GM23248 (cell line): ENCODE measurements around the gene TMBIM1. TPM values are rescaled to one million over a fixed set of nuclear protein-coding genes. Genes with fewer than 3 reads are reported as not detected.

Source experiments
- DNase-seq: peaks from one replicate; pipeline ENCODE4 v3.0.0-alpha.2; 2015
- H2AFZ ChIP-seq: fragments of 200-600 bp; sonication (generic); 2 replicates; pipeline ENCODE4 v1.6.1; 2016; ENCODE audit warnings: antibody characterized with exemption
- H3F3A ChIP-seq: fragments of 200-600 bp; sonication (generic); 2 replicates; pipeline ENCODE4 v1.6.1; 2016; ENCODE audit warnings: mild to moderate bottlenecking, antibody characterized with exemption, mixed run types; ENCODE audit not compliant: insufficient read depth
- H3K27ac ChIP-seq: fragments of 200-600 bp; sonication (generic); 2 replicates; pipeline ENCODE4 v1.5.1; 2016; ENCODE audit warnings: mild to moderate bottlenecking
- H3K27me3 ChIP-seq: fragments of 200-600 bp; sonication (generic); replicated peaks from 2 replicates; pipeline ENCODE4 v1.6.1; 2016; ENCODE audit warnings: mild to moderate bottlenecking; ENCODE audit not compliant: insufficient read depth
- H3K36me3 ChIP-seq: fragments of 200-600 bp; sonication (generic); 2 replicates; pipeline ENCODE4 v1.6.1; 2016; ENCODE audit warnings: low read depth, mild to moderate bottlenecking
- H3K4me1 ChIP-seq: fragments of 200-600 bp; sonication (generic); 2 replicates; pipeline ENCODE4 v1.6.1; 2016; ENCODE audit warnings: mild to moderate bottlenecking; ENCODE audit not compliant: insufficient read depth
- H3K4me2 ChIP-seq: fragments of 200-600 bp; sonication (generic); one replicate; pipeline ENCODE4 v1.6.1; 2016; ENCODE audit warnings: mild to moderate bottlenecking; ENCODE audit not compliant: unreplicated experiment
- H3K4me3 ChIP-seq: fragments of 200-600 bp; sonication (generic); 2 replicates; pipeline ENCODE4 v1.5.1; 2016; ENCODE audit warnings: mild to moderate bottlenecking
- H3K79me2 ChIP-seq: fragments of 200-600 bp; sonication (generic); 2 replicates; pipeline ENCODE4 v1.6.1; 2016; ENCODE audit warnings: mild to moderate bottlenecking; ENCODE audit not compliant: insufficient read depth
- H3K9ac ChIP-seq: fragments of 200-600 bp; sonication (generic); 2 replicates; pipeline ENCODE4 v1.6.1; 2016; ENCODE audit warnings: mild to moderate bottlenecking
- H3K9me2 ChIP-seq: fragments of 200-600 bp; sonication (generic); 2 replicates; pipeline ENCODE4 v1.6.1; 2016; ENCODE audit warnings: mixed run types, mild to moderate bottlenecking, moderate library complexity; ENCODE audit not compliant: insufficient read depth
- H3K9me3 ChIP-seq: fragments of 200-600 bp; sonication (generic); one replicate; pipeline ENCODE4 v1.6.1; 2017; ENCODE audit warnings: low read depth
- H4K20me1 ChIP-seq: fragments of 200-600 bp; sonication (generic); 2 replicates; pipeline ENCODE4 v1.6.0; 2016; ENCODE audit not compliant: insufficient read depth
- EZH2 ChIP-seq: fragments of 200-600 bp; sonication (generic); IDR thresholded peaks from 2 replicates; pipeline ENCODE4 v1.6.1; 2018; ENCODE audit warnings: antibody characterized with exemption, mild to moderate bottlenecking; ENCODE audit not compliant: insufficient read depth, poor library complexity, severe bottlenecking
- EZH2phosphoT487 ChIP-seq: fragments of 200-600 bp; sonication (generic); IDR thresholded peaks from 2 replicates; pipeline ENCODE4 v1.6.1; 2018; ENCODE audit warnings: antibody characterized with exemption, moderate library complexity, mild to moderate bottlenecking, low read depth; ENCODE audit not compliant: insufficient read depth
- WGBS, 2 experiments: methylation state at CpG; one replicate each; pipeline ENCODE4 v1.1.6; 2015 to 2017; ENCODE audit warnings: low lambda C conversion rate in 2 of 2, low coverage in 1 of 2; ENCODE audit errors: missing lambda C conversion rate in 2 of 2; 5-methylcytosine and 5-hydroxymethylcytosine counted together
- in situ Hi-C: fragments of 300-500 bp; cut with MboI; formaldehyde crosslinking; loops from 2 replicates; pipeline ENCODE4 v1.15.0; 2020
- polyA plus RNA-seq: library from polyadenylated mRNA; unstranded; fragments of >200 nt; fragmentation: Nextera tagmentation; extraction: Ambion mirVana; gene quantifications from 2 replicates; pipeline ENCODE4 v1.2.1, GENCODE V29; 2016
- total RNA-seq: library from RNA; depleted of rRNA; stranded (reverse); fragments of >200 nt; shearing (Covaris generic); gene quantifications from 2 replicates; pipeline ENCODE4 v1.2.3, GENCODE V29; 2014

TMBIM1 gene
- total and polyA plus RNA-seq, 2 experiments from 2014 or later: 166 to 178 TPM

DNA sequence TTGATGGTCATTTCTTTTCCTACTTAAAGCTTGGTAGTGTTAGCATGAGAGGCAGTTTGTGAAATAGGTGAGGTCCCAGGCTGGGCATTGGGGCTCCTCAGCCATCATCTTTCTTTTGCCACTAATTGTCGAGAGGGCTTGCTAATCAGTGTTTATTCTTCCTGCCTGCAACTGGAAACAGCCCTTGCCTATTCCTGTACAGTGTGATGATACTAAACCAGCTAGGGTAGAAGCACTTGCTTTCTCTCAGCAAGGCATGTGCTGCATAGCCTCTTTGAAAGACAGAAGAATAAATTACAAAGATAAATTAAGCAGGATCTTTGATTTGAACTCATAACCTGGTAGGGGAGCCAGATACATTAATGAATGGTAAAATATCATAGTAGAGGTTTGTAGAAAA is 48.1 kb downstream of the TMBIM1 start:
- Histone ChIP-seq H3K4me3 (no peak overlapping the region), H3K4me1 (no peaks in the 10 kb centered on the region), H3K36me3 (peaks cover 98% of the 10 kb centered on the region), H3K9ac (no peak overlapping the region), H3K9me2 (no peaks in the 10 kb centered on the region), H3K4me2 (no peak overlapping the region), H3K9me3 (no peaks in the 10 kb centered on the region), H3K27me3 (no peaks in the 10 kb centered on the region), H3K27ac (no peak overlapping the region), H2AFZ (no peak overlapping the region), H3F3A (peaks cover 60% of the 10 kb centered on the region), H4K20me1 (no peaks in the 10 kb centered on the region), H3K79me2 (peaks cover 96% of the 10 kb centered on the region)
- TF ChIP-seq EZH2 (no peak), EZH2phosphoT487 (no peak)
- DNase-seq: no peak
- 91 to 100% methylated on average over 1 of the region's 1 CpG for WGBS, 2 experiments
- in situ Hi-C loops: no loop called here

DNA sequence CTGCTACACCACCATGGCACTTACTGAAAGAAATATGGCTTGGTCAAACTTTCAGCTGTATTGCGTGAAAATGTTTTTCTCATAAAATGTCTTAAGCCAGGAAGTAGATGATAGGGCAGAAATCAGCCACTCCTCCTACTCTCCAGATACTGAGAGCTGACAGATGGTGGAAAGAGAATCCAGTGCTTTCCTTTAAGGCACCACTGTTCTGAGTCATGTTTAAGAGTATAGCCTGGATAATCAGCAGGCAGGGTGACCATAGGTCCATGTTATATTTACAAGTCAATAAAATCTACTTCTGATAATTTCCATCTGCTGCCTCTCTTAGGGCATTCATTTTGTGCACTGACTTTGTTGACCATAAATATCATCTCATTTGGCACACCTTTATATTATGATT is 53.4 kb downstream of the TMBIM1 start:
- H3K79me2 ChIP-seq: peaks cover 96% of the 10 kb centered on the region
- peaks cover 37% of the 10 kb centered on the region; the same call in 1 of the 2 replicates for H3F3A ChIP-seq
- H3K36me3 ChIP-seq: peaks cover 98% of the 10 kb centered on the region
- WGBS, 2 experiments: 92 to 96% methylated on average over 1 of the region's 1 CpG
- H3K9ac ChIP-seq: no peak overlapping the region
- no peak overlapping the region for H2AFZ ChIP-seq
- H3K4me3 ChIP-seq: no peak overlapping the region
- H3K27ac ChIP-seq: no peak overlapping the region
- DNase-seq: no peak
- TF ChIP-seq EZH2 (no peak), EZH2phosphoT487 (no peak)
- H3K9me2 ChIP-seq: no peaks in the 10 kb centered on the region
- no peaks in the 10 kb centered on the region for H3K27me3 ChIP-seq
- H3K9me3 ChIP-seq: no peaks in the 10 kb centered on the region
- in situ Hi-C loops: no loop called here
- H3K4me2 ChIP-seq: no peak overlapping the region
- no peaks in the 10 kb centered on the region for H4K20me1 ChIP-seq
- H3K4me1 ChIP-seq: no peaks in the 10 kb centered on the region

DNA sequence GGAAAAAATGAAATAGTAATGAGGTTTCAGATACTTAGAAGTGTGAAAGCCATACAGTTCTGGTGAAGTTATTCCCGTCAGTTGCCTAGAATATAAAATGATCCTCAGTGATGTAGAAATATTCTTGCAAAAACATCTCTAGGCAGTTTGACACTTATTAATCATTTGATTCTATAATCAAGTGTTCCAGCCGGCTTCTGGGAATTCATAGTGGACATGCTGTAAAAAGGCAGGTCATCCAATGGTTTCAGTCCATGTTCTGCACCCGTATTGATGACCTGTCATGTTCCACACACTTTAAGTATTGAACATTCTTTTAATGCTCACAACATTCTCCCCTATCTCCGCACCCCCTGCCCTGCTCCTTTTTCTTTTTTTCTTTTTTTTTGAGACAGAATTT is 55.5 kb downstream of the TMBIM1 start:
- peaks cover 94% of the 10 kb centered on the region for H3K36me3 ChIP-seq
- peaks cover 29% of the 10 kb centered on the region; the same call in 1 of the 2 replicates for H3F3A ChIP-seq

DNA sequence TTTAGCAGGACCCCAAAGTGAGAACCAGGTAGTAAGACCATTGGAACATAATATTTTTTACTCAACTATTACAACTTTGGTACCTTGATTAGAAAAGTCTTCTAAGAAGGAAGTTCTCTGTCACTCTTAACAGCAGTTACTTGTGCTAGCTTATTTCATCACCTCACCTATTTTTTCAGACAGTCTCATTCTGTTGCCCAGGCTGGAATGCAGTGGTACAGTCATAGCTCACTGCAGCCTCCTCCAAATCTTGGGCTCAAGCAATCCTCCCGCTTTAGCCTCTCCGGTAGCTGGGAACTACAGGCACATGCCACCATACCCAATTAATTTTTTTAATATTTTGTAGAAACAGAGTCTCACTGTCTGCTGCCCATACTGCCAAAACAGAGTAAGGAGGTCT is 57.3 kb downstream of the TMBIM1 start:
- H3K27ac ChIP-seq: no peak overlapping the region
- peaks cover 96% of the 10 kb centered on the region for H3K79me2 ChIP-seq
- peaks cover 5% of the 10 kb centered on the region; the same call in 1 of the 2 replicates for H4K20me1 ChIP-seq
- DNase-seq: peak; percentile 19
- no peak for TF ChIP-seq EZH2
- TF ChIP-seq EZH2phosphoT487: no peak
- no peak overlapping the region for H2AFZ ChIP-seq
- H3K4me3 ChIP-seq: no peak overlapping the region
- in situ Hi-C loops: no loop called here
- H3F3A ChIP-seq: peaks cover 46% of the 10 kb centered on the region
- 98 to 100% methylated on average over 2 of the region's 2 CpGs for WGBS, 2 experiments
- no peak overlapping the region for H3K4me2 ChIP-seq
- H3K36me3 ChIP-seq: peaks cover 93% of the 10 kb centered on the region
- H3K4me1 ChIP-seq: peaks cover 15% of the 10 kb centered on the region
- H3K27me3 ChIP-seq: no peaks in the 10 kb centered on the region
- H3K9me3 ChIP-seq: no peaks in the 10 kb centered on the region
- no peaks in the 10 kb centered on the region for H3K9me2 ChIP-seq
- no peak overlapping the region for H3K9ac ChIP-seq

More for the DNA sequence above, 55.5 kb downstream of the TMBIM1 start:
- 88 to 92% methylated on average over 4 of the region's 4 CpGs for WGBS, 2 experiments
- Histone ChIP-seq H3K4me3 (no peak overlapping the region), H3K9ac (no peak overlapping the region), H3K27me3 (no peaks in the 10 kb centered on the region), H3K4me1 (no peaks in the 10 kb centered on the region), H4K20me1 (peaks cover 5% of the 10 kb centered on the region; the same call in 1 of the 2 replicates), H3K79me2 (peaks cover 96% of the 10 kb centered on the region), H3K27ac (no peak overlapping the region), H2AFZ (no peak overlapping the region), H3K9me3 (no peaks in the 10 kb centered on the region), H3K4me2 (no peak overlapping the region), H3K9me2 (no peaks in the 10 kb centered on the region)
- in situ Hi-C loops: no loop called here
- DNase-seq: no peak
- no peak for TF ChIP-seq EZH2phosphoT487
- no peak for TF ChIP-seq EZH2

DNA sequence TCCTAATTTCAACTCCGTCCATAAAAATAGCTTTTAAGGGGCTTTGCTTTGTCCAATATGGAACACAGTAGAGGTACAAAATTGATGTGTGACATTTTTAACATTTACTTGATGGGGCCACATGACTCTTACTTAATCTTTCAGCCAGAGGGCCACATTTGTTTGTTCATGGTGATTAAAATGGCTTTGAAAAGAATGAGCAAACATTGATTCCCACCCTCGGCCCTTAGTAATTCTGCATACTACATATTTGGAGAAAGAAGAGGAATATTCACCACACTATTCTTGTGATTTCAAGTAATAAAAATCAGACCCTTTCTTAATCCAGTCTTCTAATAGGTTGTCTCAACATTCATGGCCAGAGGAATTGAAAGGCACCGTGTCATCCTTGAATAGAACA is 57.8 kb downstream of the TMBIM1 start:
- H4K20me1 ChIP-seq: peaks cover 5% of the 10 kb centered on the region; the same call in 1 of the 2 replicates
- no peak overlapping the region for H3K9ac ChIP-seq
- H3K27ac ChIP-seq: no peak overlapping the region
- 53 to 54% methylated on average over 3 of the region's 3 CpGs for WGBS, 2 experiments
- H3K36me3 ChIP-seq: peaks cover 88% of the 10 kb centered on the region
- TF ChIP-seq EZH2 (no peak), EZH2phosphoT487 (no peak)
- no peak overlapping the region for H2AFZ ChIP-seq
- no peaks in the 10 kb centered on the region for H3K9me2 ChIP-seq
- H3K9me3 ChIP-seq: no peaks in the 10 kb centered on the region
- DNase-seq: no peak
- in situ Hi-C loops: no loop called here
- no peak overlapping the region for H3K4me2 ChIP-seq
- no peak overlapping the region for H3K4me3 ChIP-seq
- H3K79me2 ChIP-seq: peaks cover 95% of the 10 kb centered on the region
- H3K27me3 ChIP-seq: no peaks in the 10 kb centered on the region
- H3K4me1 ChIP-seq: peaks cover 20% of the 10 kb centered on the region
- H3F3A ChIP-seq: peaks cover 51% of the 10 kb centered on the region
